Effector memory CD4-positive, alpha-beta T cell (primary cell): ENCODE data around the gene LYRM4.
A peak's percentile ranks its signal among the peaks of the same experiment; 100 is the strongest.

Source experiments
- DNase-seq, 3 donors: peaks; one replicate each; pipeline ENCODE4 v3.0.0-alpha.2; 2020
- H3K27ac ChIP-seq: 2 replicates; pipeline ENCODE4 v1.7.0; 2013; ENCODE audit warnings: mild to moderate bottlenecking, low read length, moderate library complexity; ENCODE audit not compliant: insufficient read depth, poor library complexity, severe bottlenecking
- H3K27me3 ChIP-seq: replicated peaks from 2 replicates; pipeline ENCODE4 v1.7.0; 2013; ENCODE audit warnings: mild to moderate bottlenecking, low read length; ENCODE audit not compliant: insufficient read depth, control insufficient read depth, poor library complexity, severe bottlenecking
- H3K36me3 ChIP-seq: 2 replicates; pipeline ENCODE4 v1.7.0; 2013; ENCODE audit warnings: mild to moderate bottlenecking, low read length, moderate library complexity; ENCODE audit not compliant: control insufficient read depth, insufficient read depth
- H3K4me1 ChIP-seq: 2 replicates; pipeline ENCODE4 v1.7.0; 2013; ENCODE audit warnings: low read length, mild to moderate bottlenecking; ENCODE audit not compliant: control insufficient read depth, insufficient read depth, poor library complexity, severe bottlenecking
- H3K4me3 ChIP-seq: 2 replicates; pipeline ENCODE4 v1.7.0; 2013; ENCODE audit warnings: low read length, low read depth, mild to moderate bottlenecking; ENCODE audit not compliant: insufficient read depth, poor library complexity, severe bottlenecking
- H3K9me3 ChIP-seq: 2 replicates; pipeline ENCODE4 v1.7.0; 2013; ENCODE audit warnings: mild to moderate bottlenecking, low read length, moderate library complexity; ENCODE audit not compliant: control insufficient read depth

LYRM4 gene

DNA sequence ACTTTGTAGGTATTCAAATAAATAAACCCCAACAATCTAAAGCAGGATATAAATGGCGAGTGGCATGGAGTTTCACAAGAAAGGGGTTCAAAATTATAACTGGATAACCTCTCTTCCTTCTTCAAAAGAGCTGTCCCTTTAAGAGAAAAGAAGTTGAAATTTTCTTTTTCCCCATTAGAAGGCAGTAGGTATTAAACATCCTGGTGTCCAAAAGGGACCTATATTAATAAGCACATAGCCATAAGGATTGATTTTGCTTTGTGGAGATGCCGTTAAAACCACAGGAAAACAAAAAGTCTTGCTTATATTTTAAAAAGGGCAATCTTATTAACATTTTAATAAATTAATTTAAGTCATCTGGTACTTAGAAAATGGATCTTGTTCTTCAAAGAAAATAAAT, 76.5 kb downstream of the LYRM4 start:
- no peaks in the 10 kb centered on the region for H3K4me1 ChIP-seq
- no peaks in the 10 kb centered on the region for H3K27me3 ChIP-seq
- H3K9me3 ChIP-seq, result no peaks in the 10 kb centered on the region
- no peak for DNase-seq
- H3K36me3 ChIP-seq, result no peaks in the 10 kb centered on the region
- no peak overlapping the region for H3K27ac ChIP-seq
- H3K4me3 ChIP-seq, result no peak overlapping the region

- H3K9me3 ChIP-seq, result no peaks in the 10 kb centered on the region
- H3K27ac ChIP-seq, result no peak overlapping the region
- no peak overlapping the region for H3K4me3 ChIP-seq
- H3K4me1 ChIP-seq, result no peaks in the 10 kb centered on the region
- DNase-seq, result no peak
- no peaks in the 10 kb centered on the region for H3K27me3 ChIP-seq
- no peaks in the 10 kb centered on the region for H3K36me3 ChIP-seq
These were observed 79.0 kb downstream of the LYRM4 start for GRCh38 chr6:5181510-5182317.

GRCh38 chr6:5180636-5181035, 80.1 kb downstream of the LYRM4 start:
- H3K27ac ChIP-seq, result no peak overlapping the region
- no peaks in the 10 kb centered on the region for H3K36me3 ChIP-seq
- peaks cover 2% of the 10 kb centered on the region for H3K4me1 ChIP-seq
- DNase-seq, result no peak
- H3K9me3 ChIP-seq, result no peaks in the 10 kb centered on the region
- no peak overlapping the region for H3K4me3 ChIP-seq
- H3K27me3 ChIP-seq, result no peaks in the 10 kb centered on the region

- H3K9me3 ChIP-seq, result no peaks in the 10 kb centered on the region
- DNase-seq, result no peak
- H3K4me3 ChIP-seq, result no peak overlapping the region
- H3K27ac ChIP-seq, result no peak overlapping the region
- peaks cover 8% of the 10 kb centered on the region for H3K4me1 ChIP-seq
- H3K27me3 ChIP-seq, result no peaks in the 10 kb centered on the region
- H3K36me3 ChIP-seq, result no peaks in the 10 kb centered on the region
These were observed 80.8 kb downstream of the LYRM4 start for GRCh38 chr6:5179917-5180316.

- Histone ChIP-seq H3K4me1 (peaks cover 8% of the 10 kb centered on the region), H3K36me3 (no peaks in the 10 kb centered on the region), H3K27me3 (no peaks in the 10 kb centered on the region), H3K9me3 (no peaks in the 10 kb centered on the region), H3K4me3 (no peak overlapping the region), H3K27ac (no peak overlapping the region)
- no peak for DNase-seq
These were observed 81.9 kb downstream of the LYRM4 start for GRCh38 chr6:5178806-5179205.

DNA sequence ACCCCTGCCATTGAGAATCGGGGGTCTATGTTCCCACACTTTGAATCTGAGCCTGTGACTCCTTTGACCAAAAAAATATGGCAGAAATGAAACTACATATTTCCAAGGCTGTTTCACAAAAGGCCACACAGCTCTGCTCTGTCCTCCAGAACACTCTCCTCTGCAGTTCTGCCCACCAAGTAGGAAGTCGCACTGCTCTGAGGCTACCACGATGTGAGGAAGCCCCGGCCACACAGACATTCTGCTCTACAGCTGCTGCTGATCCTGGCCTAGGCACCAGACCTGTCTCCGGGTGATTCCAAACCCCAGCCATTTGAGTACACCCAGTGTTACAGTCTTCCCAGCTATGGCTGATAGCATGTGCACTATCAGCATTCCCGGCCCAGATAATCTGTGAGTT, 85.1 kb downstream of the LYRM4 start:
- no peak for DNase-seq
- Histone ChIP-seq H3K27ac (no peak overlapping the region), H3K36me3 (no peaks in the 10 kb centered on the region), H3K9me3 (no peaks in the 10 kb centered on the region), H3K4me1 (peaks cover 8% of the 10 kb centered on the region), H3K27me3 (no peaks in the 10 kb centered on the region), H3K4me3 (no peak overlapping the region)

GRCh38 chr6:5174756-5175549, 85.8 kb downstream of the LYRM4 start:
- Histone ChIP-seq H3K27ac (peak overlapping the region; percentile 35), H3K27me3 (no peaks in the 10 kb centered on the region), H3K9me3 (no peaks in the 10 kb centered on the region), H3K4me1 (peaks cover 8% of the 10 kb centered on the region), H3K4me3 (no peak overlapping the region), H3K36me3 (no peaks in the 10 kb centered on the region)
- no peak for DNase-seq

DNA sequence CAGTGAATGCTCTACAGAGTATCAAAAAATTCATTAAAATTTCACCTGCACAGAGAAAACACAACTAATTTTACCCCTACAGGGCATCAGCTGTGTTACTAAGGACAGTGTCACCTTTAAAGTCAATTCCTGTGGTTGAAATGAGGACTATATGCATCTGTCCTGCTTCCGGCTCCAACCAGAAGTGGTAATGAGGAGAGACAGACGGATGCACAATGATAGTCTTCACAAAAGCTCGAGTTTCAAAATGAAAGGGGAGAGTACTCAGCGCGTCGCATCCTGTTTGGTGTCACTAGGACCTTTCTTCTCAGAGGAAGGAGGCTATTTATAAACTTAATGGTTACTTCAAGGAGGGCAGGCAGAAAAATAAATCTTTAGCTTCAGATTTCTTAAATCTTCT, 86.5 kb downstream of the LYRM4 start:
- Histone ChIP-seq H3K27ac (peak overlapping the region; percentile 35), H3K9me3 (no peaks in the 10 kb centered on the region), H3K36me3 (no peaks in the 10 kb centered on the region), H3K27me3 (no peaks in the 10 kb centered on the region), H3K4me3 (no peak overlapping the region), H3K4me1 (peaks cover 8% of the 10 kb centered on the region)
- DNase-seq, result peak in 2 of 3 donors; percentile 16 to 39

DNA sequence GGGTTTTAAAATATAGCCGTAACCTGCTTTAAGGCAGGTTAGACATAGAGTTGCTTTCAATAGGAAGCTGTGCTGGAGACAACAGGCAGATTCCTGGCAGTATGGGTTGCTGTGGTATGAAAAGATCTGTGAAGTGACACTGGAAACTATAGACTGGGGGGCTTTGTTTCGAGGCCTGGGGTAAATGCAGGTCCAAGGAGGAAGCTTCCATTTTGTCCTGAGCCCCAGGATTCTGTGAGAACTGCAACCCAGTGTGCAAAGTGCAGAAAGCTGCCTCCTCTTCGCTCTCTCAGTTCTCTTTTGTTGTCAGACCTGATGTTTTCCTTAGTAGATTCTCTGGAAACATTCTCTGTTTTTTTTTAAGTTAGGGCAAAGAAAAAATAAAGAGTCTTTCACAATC, 86.9 kb downstream of the LYRM4 start:
- Histone ChIP-seq H3K4me3 (no peak overlapping the region), H3K9me3 (no peaks in the 10 kb centered on the region), H3K4me1 (peaks cover 8% of the 10 kb centered on the region), H3K36me3 (no peaks in the 10 kb centered on the region), H3K27ac (peak overlapping the region; percentile 35), H3K27me3 (no peaks in the 10 kb centered on the region)
- DNase-seq, result no peak

- no peaks in the 10 kb centered on the region for H3K9me3 ChIP-seq
- H3K36me3 ChIP-seq, result no peaks in the 10 kb centered on the region
- no peak for DNase-seq
- H3K4me1 ChIP-seq, result peaks cover 8% of the 10 kb centered on the region
- H3K27ac ChIP-seq, result no peak overlapping the region
- no peaks in the 10 kb centered on the region for H3K27me3 ChIP-seq
- H3K4me3 ChIP-seq, result no peak overlapping the region
These were observed 87.8 kb downstream of the LYRM4 start for GRCh38 chr6:5172897-5173474.
